GM19455 (cell line): ENCODE data around the gene SERPINB2.
"Not testable (repeated sequence)": the region's sequence is repeated elsewhere in the genome, so short reads cannot be mapped to it uniquely, and the experiment has no call there.

Experiments used
- ATAC-seq: cut with Tn5 transposase; IDR thresholded peaks from one replicate; pipeline ENCODE4 v1.9.1; 2021; ENCODE audit not compliant: unreplicated experiment

The SERPINB2 gene

GRCh38 chr18:63930773-63931354 is 43.4 kb downstream of the SERPINB2 start:
- ATAC-seq: no peak

GRCh38 chr18:63936156-63936931 is 48.8 kb downstream of the SERPINB2 start:
- peak; percentile 99 for ATAC-seq

GRCh38 chr18:63936932-63937393 is 49.5 kb downstream of the SERPINB2 start:
- ATAC-seq: peak; percentile 23

GRCh38 chr18:63940008-63940407 is 52.5 kb downstream of the SERPINB2 start:
- ATAC-seq: no peak

GRCh38 chr18:63940543-63941050 is 53.1 kb downstream of the SERPINB2 start:
- not testable (repeated sequence) for ATAC-seq

- no peak for ATAC-seq
Observed at GRCh38 chr18:63947051-63947790, 59.7 kb downstream of the SERPINB2 start.

GRCh38 chr18:63949068-63949737 is 61.7 kb downstream of the SERPINB2 start, which contains the start of gene HMSD:
Gene HMSD (plus strand): TSS chr18:63949301. CDS start chr18:63953456, 4,155 bp downstream.
- peak; percentile 87 for ATAC-seq

- ATAC-seq: peak; percentile 46
Observed at GRCh38 chr18:63951302-63951705, 63.8 kb downstream of the SERPINB2 start.
